Gastrocnemius medialis (tissue), 4 donors: Measurements from ENCODE around the gene CFAP69.

Experiments used
- POLR2A ChIP-seq, 2 donors: fragments of 450-650 bp; IDR thresholded peaks; one replicate each; pipeline ENCODE4 v1.6.1; 2017; ENCODE audit warnings: antibody characterized with exemption in 2 of 2, mild to moderate bottlenecking in 2 of 2, moderate library complexity in 2 of 2
- TF ChIP-seq, protein P1 (sequence below), 5 experiments: fragments of 450-650 bp in 3 of 5; fragments of 200-600 bp in 2 of 5; sonication (generic) in 2 of 5; IDR thresholded peaks in 4 of 5; conservative IDR thresholded peaks in 1 of 5; 1 replicate in 4 of 5; 2 replicates in 1 of 5; pipeline ENCODE4 v1.5.1; 2016 to 2019; ENCODE audit warnings: antibody characterized with exemption in 5 of 5, mild to moderate bottlenecking in 3 of 5, moderate library complexity in 3 of 5

DNA sequence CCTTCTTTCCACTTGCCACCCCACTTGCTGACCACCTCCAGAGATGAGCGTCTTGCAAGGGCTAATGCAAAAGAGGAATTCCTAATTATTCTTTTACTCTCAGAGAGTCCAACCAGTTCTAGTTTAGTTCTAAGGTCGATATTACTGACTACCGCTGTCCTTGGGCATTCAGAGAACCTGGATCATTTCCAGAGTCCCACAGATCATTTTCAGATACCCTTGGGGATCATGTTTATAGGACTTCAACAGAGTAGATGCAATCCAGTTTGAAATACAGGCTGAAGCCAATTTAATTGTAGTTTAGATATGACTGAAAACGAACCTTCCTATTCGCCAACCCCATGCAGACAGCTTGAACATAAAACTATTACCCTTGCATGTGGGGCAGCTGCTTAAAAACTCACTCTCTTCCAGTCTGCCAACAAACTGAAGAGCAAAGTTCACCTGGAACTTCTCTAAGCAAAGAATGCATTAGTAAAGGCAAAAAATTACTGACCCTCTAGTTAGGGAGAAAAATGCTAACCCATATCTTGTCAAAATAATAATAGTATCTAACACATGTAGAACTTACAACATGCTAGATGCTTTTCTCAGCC lies 22.4 kb downstream of the CFAP69 start:
- TF ChIP-seq, protein P1, sequence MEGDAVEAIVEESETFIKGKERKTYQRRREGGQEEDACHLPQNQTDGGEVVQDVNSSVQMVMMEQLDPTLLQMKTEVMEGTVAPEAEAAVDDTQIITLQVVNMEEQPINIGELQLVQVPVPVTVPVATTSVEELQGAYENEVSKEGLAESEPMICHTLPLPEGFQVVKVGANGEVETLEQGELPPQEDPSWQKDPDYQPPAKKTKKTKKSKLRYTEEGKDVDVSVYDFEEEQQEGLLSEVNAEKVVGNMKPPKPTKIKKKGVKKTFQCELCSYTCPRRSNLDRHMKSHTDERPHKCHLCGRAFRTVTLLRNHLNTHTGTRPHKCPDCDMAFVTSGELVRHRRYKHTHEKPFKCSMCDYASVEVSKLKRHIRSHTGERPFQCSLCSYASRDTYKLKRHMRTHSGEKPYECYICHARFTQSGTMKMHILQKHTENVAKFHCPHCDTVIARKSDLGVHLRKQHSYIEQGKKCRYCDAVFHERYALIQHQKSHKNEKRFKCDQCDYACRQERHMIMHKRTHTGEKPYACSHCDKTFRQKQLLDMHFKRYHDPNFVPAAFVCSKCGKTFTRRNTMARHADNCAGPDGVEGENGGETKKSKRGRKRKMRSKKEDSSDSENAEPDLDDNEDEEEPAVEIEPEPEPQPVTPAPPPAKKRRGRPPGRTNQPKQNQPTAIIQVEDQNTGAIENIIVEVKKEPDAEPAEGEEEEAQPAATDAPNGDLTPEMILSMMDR (IDR thresholded peaks at IDR 0.05 in 4 of 5, conservative IDR thresholded peaks at IDR 0.05 in 1 of 5): no peak
- no peak for TF ChIP-seq POLR2A (IDR thresholded peaks at IDR 0.05)
